ENCODE data around the gene PDXP.

GRCh38 chr22:37640591-37641560 lies 17.6 kb upstream of the PDXP start:
- no peak for TF ChIP-seq EZH2 (IDR thresholded peaks at IDR 0.05; ENCODE audit: low read depth)
- TF ChIP-seq, protein P1, sequence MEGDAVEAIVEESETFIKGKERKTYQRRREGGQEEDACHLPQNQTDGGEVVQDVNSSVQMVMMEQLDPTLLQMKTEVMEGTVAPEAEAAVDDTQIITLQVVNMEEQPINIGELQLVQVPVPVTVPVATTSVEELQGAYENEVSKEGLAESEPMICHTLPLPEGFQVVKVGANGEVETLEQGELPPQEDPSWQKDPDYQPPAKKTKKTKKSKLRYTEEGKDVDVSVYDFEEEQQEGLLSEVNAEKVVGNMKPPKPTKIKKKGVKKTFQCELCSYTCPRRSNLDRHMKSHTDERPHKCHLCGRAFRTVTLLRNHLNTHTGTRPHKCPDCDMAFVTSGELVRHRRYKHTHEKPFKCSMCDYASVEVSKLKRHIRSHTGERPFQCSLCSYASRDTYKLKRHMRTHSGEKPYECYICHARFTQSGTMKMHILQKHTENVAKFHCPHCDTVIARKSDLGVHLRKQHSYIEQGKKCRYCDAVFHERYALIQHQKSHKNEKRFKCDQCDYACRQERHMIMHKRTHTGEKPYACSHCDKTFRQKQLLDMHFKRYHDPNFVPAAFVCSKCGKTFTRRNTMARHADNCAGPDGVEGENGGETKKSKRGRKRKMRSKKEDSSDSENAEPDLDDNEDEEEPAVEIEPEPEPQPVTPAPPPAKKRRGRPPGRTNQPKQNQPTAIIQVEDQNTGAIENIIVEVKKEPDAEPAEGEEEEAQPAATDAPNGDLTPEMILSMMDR (conservative IDR thresholded peaks at IDR 0.05): no peak

Data from PC-9 (cell line).